Measurements from ENCODE around the gene RHBDD1. TPM values are rescaled to one million over a fixed set of nuclear protein-coding genes. Genes with fewer than 3 reads are reported as not detected.

The RHBDD1 gene
- polyA plus RNA-seq, 1 of the 3 experiments (the other 2 are of a cell fraction), result 10.3 TPM

DNA sequence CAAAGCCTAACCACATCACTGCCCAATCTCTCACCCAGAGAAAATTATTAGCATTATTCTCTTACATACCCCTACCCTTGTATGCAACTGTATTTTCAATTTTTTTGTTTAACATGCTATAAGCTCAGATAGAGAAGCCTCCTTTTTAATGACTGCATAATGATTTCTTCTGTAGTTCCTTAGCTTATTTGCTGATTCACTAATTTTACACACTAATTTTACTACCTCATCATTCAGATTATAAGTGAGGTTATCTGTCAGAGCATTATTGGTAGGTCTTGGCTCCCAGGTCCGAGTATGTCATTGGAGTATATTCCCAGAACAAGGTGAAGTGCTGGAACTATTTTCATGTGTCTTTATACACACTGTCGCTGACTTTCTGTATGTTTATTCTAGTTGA is 45.4 kb downstream of the RHBDD1 start:
- H3K9ac ChIP-seq, result no peak overlapping the region
- no peak overlapping the region for H3K27ac ChIP-seq (ENCODE audit: low read depth in 2 of 2, low read length in 1 of 2)
- H3K9me2 ChIP-seq, result no peaks in the 10 kb centered on the region
- CTCF ChIA-PET, result no interaction called here
- no peaks in the 10 kb centered on the region for H3K27me3 ChIP-seq (ENCODE audit: insufficient read depth)
- no peaks in the 10 kb centered on the region for H3F3A ChIP-seq (replicated peaks; ENCODE audit: insufficient read depth)
- peaks cover 0 to 9% of the 10 kb centered on the region in 2 experiments for H3K36me3 ChIP-seq (replicated peaks in 1 of 2; ENCODE audit: control insufficient read depth in 1 of 2, insufficient read depth in 2 of 2, low read length in 1 of 2)
- no peak for DNase-seq
- TF ChIP-seq RCOR1 (IDR thresholded peaks at IDR 0.05; ENCODE audit: low read length) (no peak), GATA2 (CRISPR knock-in tag; IDR thresholded peaks at IDR 0.05) (no peak), JUND (IDR thresholded peaks at IDR 0.05) (no peak), SIN3A (IDR thresholded peaks at IDR 0.05; ENCODE audit: borderline replicate concordance, low read depth, low read length) (no peak), NRF1 (IDR thresholded peaks at IDR 0.05; ENCODE audit: low read depth, low read length) (no peak), FOSL2 (IDR thresholded peaks at IDR 0.05; ENCODE audit: borderline replicate concordance, low read depth) (no peak), EZH2phosphoT487 (IDR thresholded peaks at IDR 0.05; ENCODE audit: borderline replicate concordance, low read depth) (no peak), TCF12 (IDR thresholded peaks at IDR 0.05) (no peak), NFIC (IDR thresholded peaks at IDR 0.05; ENCODE audit: borderline replicate concordance) (no peak), EP300 (IDR thresholded peaks at IDR 0.05; ENCODE audit: borderline replicate concordance in 1 of 2, low read depth in 1 of 2, low read length in 1 of 2) (no peak)
- TF ChIP-seq, protein P1, sequence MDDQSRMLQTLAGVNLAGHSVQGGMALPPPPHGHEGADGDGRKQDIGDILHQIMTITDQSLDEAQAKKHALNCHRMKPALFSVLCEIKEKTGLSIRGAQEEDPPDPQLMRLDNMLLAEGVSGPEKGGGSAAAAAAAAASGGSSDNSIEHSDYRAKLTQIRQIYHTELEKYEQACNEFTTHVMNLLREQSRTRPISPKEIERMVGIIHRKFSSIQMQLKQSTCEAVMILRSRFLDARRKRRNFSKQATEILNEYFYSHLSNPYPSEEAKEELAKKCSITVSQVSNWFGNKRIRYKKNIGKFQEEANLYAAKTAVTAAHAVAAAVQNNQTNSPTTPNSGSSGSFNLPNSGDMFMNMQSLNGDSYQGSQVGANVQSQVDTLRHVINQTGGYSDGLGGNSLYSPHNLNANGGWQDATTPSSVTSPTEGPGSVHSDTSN (IDR thresholded peaks at IDR 0.05), result no peak
- TF ChIP-seq, protein P2, sequence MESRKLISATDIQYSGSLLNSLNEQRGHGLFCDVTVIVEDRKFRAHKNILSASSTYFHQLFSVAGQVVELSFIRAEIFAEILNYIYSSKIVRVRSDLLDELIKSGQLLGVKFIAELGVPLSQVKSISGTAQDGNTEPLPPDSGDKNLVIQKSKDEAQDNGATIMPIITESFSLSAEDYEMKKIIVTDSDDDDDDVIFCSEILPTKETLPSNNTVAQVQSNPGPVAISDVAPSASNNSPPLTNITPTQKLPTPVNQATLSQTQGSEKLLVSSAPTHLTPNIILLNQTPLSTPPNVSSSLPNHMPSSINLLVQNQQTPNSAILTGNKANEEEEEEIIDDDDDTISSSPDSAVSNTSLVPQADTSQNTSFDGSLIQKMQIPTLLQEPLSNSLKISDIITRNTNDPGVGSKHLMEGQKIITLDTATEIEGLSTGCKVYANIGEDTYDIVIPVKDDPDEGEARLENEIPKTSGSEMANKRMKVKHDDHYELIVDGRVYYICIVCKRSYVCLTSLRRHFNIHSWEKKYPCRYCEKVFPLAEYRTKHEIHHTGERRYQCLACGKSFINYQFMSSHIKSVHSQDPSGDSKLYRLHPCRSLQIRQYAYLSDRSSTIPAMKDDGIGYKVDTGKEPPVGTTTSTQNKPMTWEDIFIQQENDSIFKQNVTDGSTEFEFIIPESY (IDR thresholded peaks at IDR 0.05; ENCODE audit: borderline replicate concordance, low read depth), result no peak
- TF ChIP-seq, protein P3, sequence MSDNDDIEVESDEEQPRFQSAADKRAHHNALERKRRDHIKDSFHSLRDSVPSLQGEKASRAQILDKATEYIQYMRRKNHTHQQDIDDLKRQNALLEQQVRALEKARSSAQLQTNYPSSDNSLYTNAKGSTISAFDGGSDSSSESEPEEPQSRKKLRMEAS (IDR thresholded peaks at IDR 0.05; ENCODE audit: low read depth), result no peak
- TF ChIP-seq, protein P4, sequence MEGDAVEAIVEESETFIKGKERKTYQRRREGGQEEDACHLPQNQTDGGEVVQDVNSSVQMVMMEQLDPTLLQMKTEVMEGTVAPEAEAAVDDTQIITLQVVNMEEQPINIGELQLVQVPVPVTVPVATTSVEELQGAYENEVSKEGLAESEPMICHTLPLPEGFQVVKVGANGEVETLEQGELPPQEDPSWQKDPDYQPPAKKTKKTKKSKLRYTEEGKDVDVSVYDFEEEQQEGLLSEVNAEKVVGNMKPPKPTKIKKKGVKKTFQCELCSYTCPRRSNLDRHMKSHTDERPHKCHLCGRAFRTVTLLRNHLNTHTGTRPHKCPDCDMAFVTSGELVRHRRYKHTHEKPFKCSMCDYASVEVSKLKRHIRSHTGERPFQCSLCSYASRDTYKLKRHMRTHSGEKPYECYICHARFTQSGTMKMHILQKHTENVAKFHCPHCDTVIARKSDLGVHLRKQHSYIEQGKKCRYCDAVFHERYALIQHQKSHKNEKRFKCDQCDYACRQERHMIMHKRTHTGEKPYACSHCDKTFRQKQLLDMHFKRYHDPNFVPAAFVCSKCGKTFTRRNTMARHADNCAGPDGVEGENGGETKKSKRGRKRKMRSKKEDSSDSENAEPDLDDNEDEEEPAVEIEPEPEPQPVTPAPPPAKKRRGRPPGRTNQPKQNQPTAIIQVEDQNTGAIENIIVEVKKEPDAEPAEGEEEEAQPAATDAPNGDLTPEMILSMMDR (IDR thresholded peaks at IDR 0.05), result no peak
- H3K4me3 ChIP-seq (ENCODE audit: low read depth in 2 of 2, low read length in 1 of 2), result no peak overlapping the region
- no peaks in the 10 kb centered on the region for H3K9me3 ChIP-seq
- POLR2A ChIA-PET, result no interaction called here
- H3K79me2 ChIP-seq (ENCODE audit: insufficient read depth), result no peaks in the 10 kb centered on the region
- H3K4me2 ChIP-seq, result no peak overlapping the region
- H2AFZ ChIP-seq (ENCODE audit: low read depth), result no peak overlapping the region
- WGBS (ENCODE audit: low lambda C conversion rate), result 89% methylated on average over 2 of the region's 2 CpGs
- no peaks in the 10 kb centered on the region; a peak in 2 of 4 replicates for H3K4me1 ChIP-seq (ENCODE audit: control insufficient read depth in 1 of 2, insufficient read depth in 2 of 2, low read depth in 1 of 2, low read length in 1 of 2)
- H4K20me1 ChIP-seq (ENCODE audit: insufficient read depth), result no peaks in the 10 kb centered on the region

Measured in SK-N-SH (cell line).